Endothelial cell of umbilical vein (primary cell): Measurements from ENCODE around the gene MLF2. TPM values are rescaled to one million over a fixed set of nuclear protein-coding genes. Genes with fewer than 3 reads are reported as not detected.
"Not testable (repeated sequence)": the region's sequence is repeated elsewhere in the genome, so short reads cannot be mapped to it uniquely, and the experiment has no call there.

ENCODE experiments used
- BruUV-seq: library from RNA; stranded (reverse); fragments of 400-500 nt; replicated peaks from 2 replicates; lab custom pipeline; 2021; lab: Mats Ljungman, UMichigan
- CTCF ChIA-PET: fragments of 300-600, 350-600 bp; sonication (Branson Sonifier 250); formaldehyde crosslinking; loops from one replicate; lab custom pipeline; 2021; ENCODE audit warnings: antibody characterized with exemption, inconsistent platforms; lab: Charles Lee
- POLR2A ChIA-PET: fragments of 300-600, 350-600 bp; sonication (Branson Sonifier 250); formaldehyde crosslinking; loops from one replicate; lab custom pipeline; 2021; ENCODE audit warnings: antibody characterized with exemption, inconsistent platforms; lab: Charles Lee
- DNase-seq: peaks from one replicate; pipeline ENCODE4 v3.0.0-alpha.2; 2011; ENCODE audit warnings: low read depth, low spot score
- FAIRE-seq: peaks from 2 replicates; lab custom pipeline; 2011; peaks lifted over from hg19 to GRCh38; lab: Jason Lieb, UNC
- H2AFZ ChIP-seq: 2 replicates; pipeline ENCODE4 v1.6.0; 2012; ENCODE audit warnings: low read depth, low read length, control low read depth, inconsistent platforms
- H3K27ac ChIP-seq: 2 replicates; pipeline ENCODE4 v1.5.1; 2011; ENCODE audit warnings: low read depth, mild to moderate bottlenecking, control low read depth, low read length, moderate library complexity; ENCODE audit not compliant: insufficient read depth
- H3K27me3 ChIP-seq, 2 experiments: 2 replicates each; pipeline versions ENCODE4 v1.6.0 to v1.6.1; 2011; ENCODE audit warnings: low read length in 2 of 2, mixed read lengths in 1 of 2; ENCODE audit not compliant: control insufficient read depth in 2 of 2, insufficient read depth in 2 of 2
- H3K36me3 ChIP-seq, 2 experiments: 2 replicates in 1 of 2; 3 replicates in 1 of 2; pipeline ENCODE4 v1.5.1; 2011; ENCODE audit warnings: low read length in 2 of 2, mild to moderate bottlenecking in 1 of 2, moderate library complexity in 1 of 2; ENCODE audit not compliant: control insufficient read depth in 2 of 2, insufficient read depth in 2 of 2; ENCODE audit errors: extremely low read depth in 1 of 2
- H3K4me1 ChIP-seq: 3 replicates; pipeline ENCODE4 v1.5.1; 2011; ENCODE audit warnings: mild to moderate bottlenecking, low read length; ENCODE audit not compliant: control insufficient read depth, insufficient read depth; ENCODE audit errors: extremely low read depth
- H3K4me2 ChIP-seq: 2 replicates; pipeline ENCODE4 v1.6.1; 2011; ENCODE audit warnings: low read length, control low read depth, mixed read lengths; ENCODE audit not compliant: insufficient read depth
- H3K4me3 ChIP-seq, 3 experiments: fragments of 200-600 bp in 1 of 3; sonication (generic), shearing (Covaris generic) in 1 of 3; replicated peaks in 1 of 3; 2 replicates each; pipeline ENCODE4 v1.5.1; 2011 to 2016; ENCODE audit warnings: control low read depth in 3 of 3, low read length in 3 of 3, mild to moderate bottlenecking in 2 of 3, inconsistent platforms in 1 of 3, low read depth in 1 of 3, moderate library complexity in 1 of 3; ENCODE audit not compliant: insufficient read depth in 1 of 3
- H3K79me2 ChIP-seq: 2 replicates; pipeline ENCODE4 v1.6.0; 2012; ENCODE audit warnings: low read length, inconsistent platforms; ENCODE audit not compliant: control insufficient read depth, insufficient read depth
- H3K9ac ChIP-seq: replicated peaks from 2 replicates; pipeline ENCODE3; 2011; ENCODE audit warnings: low read length, control low read depth; ENCODE audit not compliant: insufficient read depth; ENCODE audit errors: extremely low read depth
- H3K9me1 ChIP-seq: replicated peaks from 3 replicates; pipeline ENCODE4 v1.6.0; 2011; ENCODE audit warnings: mild to moderate bottlenecking, low read length; ENCODE audit not compliant: control insufficient read depth, insufficient read depth; ENCODE audit errors: extremely low read depth
- H3K9me3 ChIP-seq: replicated peaks from 2 replicates; pipeline ENCODE4 v1.5.1; 2012; ENCODE audit warnings: low read length, inconsistent platforms; ENCODE audit not compliant: control insufficient read depth, insufficient read depth
- H4K20me1 ChIP-seq: replicated peaks from 2 replicates; pipeline ENCODE3; 2011; ENCODE audit warnings: mild to moderate bottlenecking, low read length; ENCODE audit not compliant: control insufficient read depth, insufficient read depth; ENCODE audit errors: extremely low read depth
- CTCF ChIP-seq, 2 donors: IDR thresholded peaks; 1 replicate in 1 of 2; 2 replicates in 1 of 2; pipeline ENCODE4 v1.5.1; 2011; ENCODE audit warnings: low read length in 2 of 2, mild to moderate bottlenecking in 2 of 2, moderate library complexity in 2 of 2, control low read depth in 1 of 2, inconsistent platforms in 1 of 2, low read depth in 1 of 2; ENCODE audit not compliant: insufficient read depth in 1 of 2; ENCODE audit errors: extremely low read depth in 1 of 2
- EZH2 ChIP-seq: IDR thresholded peaks from 2 replicates; pipeline ENCODE4 v1.6.1; 2012; ENCODE audit warnings: borderline replicate concordance, low read depth, mild to moderate bottlenecking, moderate library complexity, low read length, inconsistent platforms; ENCODE audit not compliant: severe bottlenecking
- GATA2 ChIP-seq: IDR thresholded peaks from 2 replicates; pipeline ENCODE4 v1.7.0; 2011; ENCODE audit warnings: low read depth, mild to moderate bottlenecking, moderate library complexity, mixed read lengths, low read length; ENCODE audit not compliant: insufficient read length, insufficient read depth
- MAX ChIP-seq: IDR thresholded peaks from 2 replicates; pipeline ENCODE4 v1.6.1; 2011; ENCODE audit not compliant: insufficient read depth, insufficient read length
- POLR2A ChIP-seq: IDR thresholded peaks from 2 replicates; pipeline ENCODE4 v1.6.1; 2012; ENCODE audit warnings: low read depth, mild to moderate bottlenecking, control low read depth, low read length
- POLR2AphosphoS5 ChIP-seq: IDR thresholded peaks from 2 replicates; pipeline ENCODE4 v1.6.1; 2012; ENCODE audit warnings: low read depth, mild to moderate bottlenecking, control low read depth, low read length, moderate library complexity; ENCODE audit not compliant: insufficient read depth
- dilution Hi-C: fragments of 300-500 bp; cut with MboI; formaldehyde crosslinking; loops from one replicate; pipeline ENCODE4 v1.15.0; 2019; ENCODE audit warnings: low sequenced_read_pairs; ENCODE audit not compliant: extremely low pct_ligation_motif_present
- intact Hi-C: fragments of 100-400 bp; cut with micrococcal nuclease; formaldehyde crosslinking; loops from one replicate; pipeline ENCODE4 v1.10.0; 2022
- polyA plus RNA-seq, 4 experiments: library from polyadenylated mRNA; depleted of rRNA in 3 of 4; stranded (reverse) in 3 of 4; unstranded in 1 of 4; fragments of >200 nt; gene quantifications; 2 replicates each; pipeline versions ENCODE4 v1.2.1 to v1.2.3, GENCODE V29; 2011 to 2012; ENCODE audit warnings: missing spikeins in 1 of 4
- total RNA-seq: library from RNA; stranded (reverse); gene quantifications from 2 replicates; pipeline ENCODE4 v1.2.3, GENCODE V29; 2021

The MLF2 gene
- total and polyA plus RNA-seq, 2 donors (not counting 3 experiments of a cell fraction or from before 2014, with no cell fraction given), result 147 to 306 TPM

GRCh38 chr12:6742834-6743233 lies 10.1 kb downstream of the MLF2 start:
- no peak for DNase-seq
- no peaks in the 10 kb centered on the region for H3K4me1 ChIP-seq
- H3K9me1 ChIP-seq, result no peaks in the 10 kb centered on the region
- H3K9me3 ChIP-seq, result no peaks in the 10 kb centered on the region
- no peak overlapping the region for H2AFZ ChIP-seq
- H3K79me2 ChIP-seq, result no peaks in the 10 kb centered on the region
- dilution Hi-C loops (no loop called here), intact Hi-C loops (no loop called here)
- CTCF ChIA-PET, result interaction anchor here (4.2 kb wide), 1 partner anchor 10 kb away, joined by 13 read pairs; the partner anchor contains the start of gene MLF2
- no peak overlapping the region for H3K9ac ChIP-seq
- FAIRE-seq, result no peak
- H3K36me3 ChIP-seq, result peaks cover 5 to 12% of the 10 kb centered on the region in 2 experiments
- POLR2A ChIA-PET, result interaction anchor here (0.7 kb wide), 1 partner anchor 18 kb away, joined by 3 read pairs; no protein-coding TSS in a partner anchor
- TF ChIP-seq POLR2AphosphoS5, result no peak
- no peak for TF ChIP-seq CTCF (IDR thresholded peaks at IDR 0.05; ENCODE audit: extremely low read depth in 1 of 2, insufficient read depth in 1 of 2, low read depth in 1 of 2, low read length in 2 of 2)
- no peak for TF ChIP-seq EZH2
- TF ChIP-seq GATA2, result no peak
- no peak for TF ChIP-seq POLR2A
- TF ChIP-seq MAX, result no peak
- H3K4me2 ChIP-seq, result no peak overlapping the region
- H3K4me3 ChIP-seq, result no peak overlapping the region
- H3K27me3 ChIP-seq, result no peaks in the 10 kb centered on the region
- no peak overlapping the region for H3K27ac ChIP-seq
- no TSS peak for BruUV-seq
- H4K20me1 ChIP-seq, result no peaks in the 10 kb centered on the region

- H3K9me1 ChIP-seq, H3K9me3 ChIP-seq, POLR2A ChIA-PET, H2AFZ ChIP-seq, H3K4me1 ChIP-seq, H3K9ac ChIP-seq, H3K79me2 ChIP-seq, H3K4me2 ChIP-seq, DNase-seq, H3K27ac ChIP-seq, H3K4me3 ChIP-seq, H4K20me1 ChIP-seq, FAIRE-seq, H3K27me3 ChIP-seq, H3K36me3 ChIP-seq, intact Hi-C loops, BruUV-seq, dilution Hi-C loops: not testable (repeated sequence)
- CTCF ChIA-PET, result interaction anchor here (4.2 kb wide), 1 partner anchor 11 kb away, joined by 13 read pairs; the partner anchor contains the start of gene MLF2
Measured at GRCh38 chr12:6742080-6742479, 10.9 kb downstream of the MLF2 start.
